IMR-90 (cell line): Measurements from ENCODE around the gene SYT3. TPM values are rescaled to one million over a fixed set of nuclear protein-coding genes. Genes with fewer than 3 reads are reported as not detected.

Experiments used
- ATAC-seq: fragments of 200-7000 bp; cut with Tn5 transposase; 2 replicates; pipeline ENCODE4 v1.9.1; 2020; ENCODE audit warnings: low read depth, mild to moderate bottlenecking, moderate library complexity
- BruUV-seq: library from RNA; stranded (reverse); fragments of 400-500 nt; replicated peaks from 2 replicates; lab custom pipeline; 2021; lab: Mats Ljungman, UMichigan
- CTCF ChIA-PET: fragments of 300-600 bp; formaldehyde crosslinking; extraction: SDS; loops from one replicate; lab custom pipeline; 2021; ENCODE audit warnings: antibody characterized with exemption; lab: Yijun Ruan, JAX
- POLR2A ChIA-PET: fragments of 300-600 bp; sonication (Branson Sonifier 250); formaldehyde crosslinking; loops from one replicate; lab custom pipeline; 2022; ENCODE audit warnings: antibody characterized with exemption; ENCODE audit not compliant: unreplicated experiment; lab: Charles Lee
- DNase-seq: peaks from one replicate; pipeline ENCODE4 v3.0.0; 2013
- H2AFZ ChIP-seq: replicated peaks from 2 replicates; pipeline ENCODE3; 2013; ENCODE audit warnings: low read length, mild to moderate bottlenecking; ENCODE audit not compliant: poor library complexity
- H2AK5ac ChIP-seq: 2 replicates; pipeline ENCODE4 v1.6.1; 2013; ENCODE audit warnings: low read depth, low read length, inconsistent platforms
- H2AK9ac ChIP-seq: replicated peaks from 2 replicates; pipeline ENCODE3; 2013; ENCODE audit warnings: mild to moderate bottlenecking, low read depth, low read length, moderate library complexity; ENCODE audit not compliant: poor library complexity
- H2BK120ac ChIP-seq: 2 replicates; pipeline ENCODE4 v1.6.1; 2013; ENCODE audit warnings: low read depth, low read length, inconsistent platforms
- H2BK15ac ChIP-seq: 3 replicates; pipeline ENCODE4 v1.6.1; 2013; ENCODE audit warnings: low read depth, low read length, inconsistent platforms
- H2BK20ac ChIP-seq: 2 replicates; pipeline ENCODE4 v1.6.1; 2013; ENCODE audit warnings: low read depth, mild to moderate bottlenecking, inconsistent platforms, low read length, moderate library complexity
- H2BK5ac ChIP-seq: 2 replicates; pipeline ENCODE4 v1.6.1; 2013; ENCODE audit warnings: mild to moderate bottlenecking, low read depth, low read length, inconsistent platforms; ENCODE audit not compliant: poor library complexity, severe bottlenecking
- H3K14ac ChIP-seq: replicated peaks from 2 replicates; pipeline ENCODE4 v1.6.1; 2013; ENCODE audit warnings: low read depth, low read length, inconsistent platforms
- H3K18ac ChIP-seq: 2 replicates; pipeline ENCODE4 v1.6.1; 2013; ENCODE audit warnings: low read depth, low read length, control low read depth
- H3K23ac ChIP-seq: 2 replicates; pipeline ENCODE4 v1.6.1; 2013; ENCODE audit warnings: low read depth, low read length, inconsistent platforms
- H3K27ac ChIP-seq: 2 replicates; pipeline ENCODE4 v1.5.1; 2013; ENCODE audit warnings: mild to moderate bottlenecking, control low read depth, low read length; ENCODE audit not compliant: insufficient read depth
- H3K27me3 ChIP-seq: 2 replicates; pipeline ENCODE4 v1.6.1; 2013; ENCODE audit warnings: low read length; ENCODE audit not compliant: control insufficient read depth, insufficient read depth
- H3K36me3 ChIP-seq: 2 replicates; pipeline ENCODE4 v1.6.1; 2013; ENCODE audit warnings: low read length, mixed read lengths; ENCODE audit not compliant: control insufficient read depth, insufficient read depth
- H3K4ac ChIP-seq: 2 replicates; pipeline ENCODE4 v1.6.1; 2013; ENCODE audit warnings: low read depth, low read length, inconsistent platforms
- H3K4me1 ChIP-seq: 2 replicates; pipeline ENCODE4 v1.6.1; 2013; ENCODE audit warnings: low read length, mixed read lengths; ENCODE audit not compliant: control insufficient read depth, insufficient read depth
- H3K4me2 ChIP-seq: 2 replicates; pipeline ENCODE4 v1.6.1; 2013; ENCODE audit warnings: low read depth, mild to moderate bottlenecking, control low read depth, low read length, moderate library complexity
- H3K4me3 ChIP-seq: 2 replicates; pipeline ENCODE4 v1.5.1; 2013; ENCODE audit warnings: low read depth, mild to moderate bottlenecking, control low read depth, low read length, moderate library complexity; ENCODE audit not compliant: insufficient read depth
- H3K56ac ChIP-seq: 2 replicates; pipeline ENCODE4 v1.6.1; 2013; ENCODE audit warnings: low read length, inconsistent platforms; ENCODE audit not compliant: insufficient read depth; ENCODE audit errors: extremely low read depth
- H3K79me1 ChIP-seq, 2 experiments: 2 replicates each; pipeline ENCODE4 v1.6.1; 2013; ENCODE audit warnings: low read length in 2 of 2, inconsistent platforms in 1 of 2, low read depth in 1 of 2
- H3K9ac ChIP-seq: 2 replicates; pipeline ENCODE4 v1.6.1; 2013; ENCODE audit warnings: low read depth, low read length, control low read depth
- H3K9me1 ChIP-seq: 2 replicates; pipeline ENCODE4 v1.6.1; 2013; ENCODE audit warnings: low read length, inconsistent platforms; ENCODE audit not compliant: insufficient read depth
- H3K9me3 ChIP-seq: 2 replicates; pipeline ENCODE4 v1.6.1; 2013; ENCODE audit warnings: low read length; ENCODE audit not compliant: control insufficient read depth, insufficient read depth
- H4K20me1 ChIP-seq: 2 replicates; pipeline ENCODE4 v1.6.1; 2013; ENCODE audit warnings: low read length, inconsistent platforms; ENCODE audit not compliant: insufficient read depth
- H4K5ac ChIP-seq: 2 replicates; pipeline ENCODE4 v1.6.1; 2013; ENCODE audit warnings: mild to moderate bottlenecking, low read depth, low read length, control low read depth
- H4K8ac ChIP-seq, 2 experiments: 2 replicates each; pipeline ENCODE4 v1.6.1; 2013; ENCODE audit warnings: low read depth in 2 of 2, low read length in 2 of 2, control low read depth in 1 of 2, inconsistent platforms in 1 of 2
- H4K91ac ChIP-seq: 2 replicates; pipeline ENCODE4 v1.6.1; 2013; ENCODE audit warnings: low read depth, low read length, inconsistent platforms; ENCODE audit not compliant: insufficient read depth
- CEBPB ChIP-seq: IDR thresholded peaks from 2 replicates; pipeline ENCODE4 v1.6.1; 2012; ENCODE audit warnings: low read depth, low read length, improper control_type of control experiment
- FOS ChIP-seq: fragments of 150-350 bp; IDR thresholded peaks from 2 replicates; pipeline ENCODE4 v1.6.1; 2016; ENCODE audit warnings: low read depth, low read length
- MAZ ChIP-seq: IDR thresholded peaks from 2 replicates; pipeline ENCODE4 v1.6.1; 2012; ENCODE audit warnings: low read depth, mild to moderate bottlenecking, low read length, improper control_type of control experiment, moderate library complexity, borderline replicate concordance
- MXI1 ChIP-seq: IDR thresholded peaks from 2 replicates; pipeline ENCODE4 v1.6.1; 2012; ENCODE audit warnings: low read depth, mild to moderate bottlenecking, low read length, moderate library complexity, borderline replicate concordance
- SMC3 ChIP-seq: fragments of 150-350 bp; IDR thresholded peaks from 2 replicates; pipeline ENCODE4 v1.6.1; 2016; ENCODE audit warnings: low read depth, mild to moderate bottlenecking, antibody characterized with exemption, low read length, moderate library complexity
- USF2 ChIP-seq: fragments of 150-350 bp; IDR thresholded peaks from 2 replicates; pipeline ENCODE4 v1.6.1; 2017; ENCODE audit warnings: mild to moderate bottlenecking, antibody characterized with exemption, low read length, low read depth
- WGBS, 2 experiments: methylation state at CpG; one replicate each; pipeline versions ENCODE4 v1.1.5 to v1.1.7; 2013; ENCODE audit warnings: missing lambda C conversion rate in 2 of 2; ENCODE audit not compliant: insufficient read length in 1 of 2; ENCODE audit errors: extremely low coverage in 2 of 2; 5-methylcytosine and 5-hydroxymethylcytosine counted together
- dilution Hi-C: fragments of 300-500 bp; cut with HindIII; formaldehyde crosslinking; loops from one replicate; pipeline ENCODE4 v1.14.3; 2018; ENCODE audit warnings: low sequenced_read_pairs; ENCODE audit not compliant: unreplicated experiment
- in situ Hi-C: fragments of 300-500 bp; cut with MboI; formaldehyde crosslinking; loops from 3 replicates; pipeline ENCODE4 v1.14.3; 2019; ENCODE audit warnings: low sequenced_read_pairs, inconsistent platforms, mixed read lengths
- intact Hi-C: fragments of 100-400 bp; cut with micrococcal nuclease; formaldehyde crosslinking; loops from 2 replicates; pipeline ENCODE4 v1.10.0; 2022
- polyA plus RNA-seq, 3 experiments: library from polyadenylated mRNA; depleted of rRNA; stranded (reverse); fragments of >200 nt; gene quantifications; 2 replicates each; pipeline ENCODE4 v1.2.3, GENCODE V29; 2012; ENCODE audit warnings: low replicate concordance in 1 of 3
- total RNA-seq: library from RNA; depleted of rRNA; stranded (reverse); fragments of >200 nt; gene quantifications from 2 replicates; pipeline ENCODE4 v1.2.3, GENCODE V29; 2012

SYT3 gene
- total and polyA plus RNA-seq, 2 of the 4 experiments (the other 2 are of a cell fraction): 0.05 TPM; not detected in 1

GRCh38 chr19:50662651-50663481, 23.2 kb upstream of the SYT3 start:
- Histone ChIP-seq H3K4ac (no peak overlapping the region), H3K27me3 (peaks cover 36% of the 10 kb centered on the region), H2AK5ac (no peak overlapping the region), H3K36me3 (no peaks in the 10 kb centered on the region), H4K20me1 (no peaks in the 10 kb centered on the region; the same call in 1 of the 2 replicates), H3K4me2 (no peak overlapping the region), H2BK5ac (no peak overlapping the region), H3K18ac (no peak overlapping the region), H3K14ac (no peak overlapping the region), H2BK20ac (no peak overlapping the region), H3K23ac (no peak overlapping the region), H3K79me1 (no peaks in the 10 kb centered on the region), H3K9me3 (peaks cover 4% of the 10 kb centered on the region), H3K4me1 (peaks cover 2% of the 10 kb centered on the region), H3K56ac (no peak overlapping the region), H3K9ac (no peak overlapping the region), H4K5ac (no peak overlapping the region), H4K8ac (no peak overlapping the region), H4K91ac (no peak overlapping the region), H2AFZ (no peak overlapping the region), H3K9me1 (peaks cover 5% of the 10 kb centered on the region; the same call in 1 of the 2 replicates), H2BK120ac (no peak overlapping the region), H2AK9ac (peak overlapping the region; percentile 35), H3K27ac (no peak overlapping the region), H3K4me3 (no peak overlapping the region), H2BK15ac (no peak overlapping the region)
- ChIA-PET POLR2A (no interaction called here), CTCF (no interaction called here)
- intact Hi-C loops (no loop called here), in situ Hi-C loops (no loop called here), dilution Hi-C loops (no loop called here)
- WGBS, 2 experiments: 30% methylated on average over 2 of the region's 16 CpGs; no CpG with 5 or more reads in 1 of the 2 experiments
- ATAC-seq (no peak), DNase-seq (no peak)
- TF ChIP-seq MXI1 (no peak), FOS (no peak), MAZ (no peak), USF2 (no peak), CEBPB (no peak), SMC3 (no peak)
- BruUV-seq: no TSS peak
